Retinal pigment epithelial cell (primary cell): ENCODE measurements around the gene MGMT.
A peak's percentile ranks its signal among the peaks of the same experiment; 100 is the strongest.

Experiments used
- DNase-seq: peaks from one replicate; pipeline ENCODE4 v3.0.0-alpha.2; 2010; ENCODE audit warnings: low read depth
- H3K4me3 ChIP-seq: 2 replicates; pipeline ENCODE4 v1.5.1; 2011; ENCODE audit warnings: mild to moderate bottlenecking, low read length, control low read depth, moderate library complexity
- CTCF ChIP-seq: conservative IDR thresholded peaks from 2 replicates; pipeline ENCODE4 v1.5.1; 2011; ENCODE audit warnings: low read depth, low read length, control low read depth, inconsistent platforms

MGMT gene

GRCh38 chr10:129615381-129615780, 148.3 kb downstream of the MGMT start:
- H3K4me3 ChIP-seq = no peak overlapping the region
- DNase-seq = no peak
- no peak for TF ChIP-seq CTCF

- no peak overlapping the region for H3K4me3 ChIP-seq
- TF ChIP-seq CTCF = no peak
- no peak for DNase-seq
These were observed 149.0 kb downstream of the MGMT start for GRCh38 chr10:129615921-129616525.

- no peak for DNase-seq
- H3K4me3 ChIP-seq = no peak overlapping the region
- TF ChIP-seq CTCF = no peak
These were observed 150.7 kb downstream of the MGMT start for GRCh38 chr10:129617768-129618167.

- TF ChIP-seq CTCF = no peak
- no peak overlapping the region for H3K4me3 ChIP-seq
- DNase-seq = no peak
These were observed 154.0 kb downstream of the MGMT start for GRCh38 chr10:129621062-129621461.

GRCh38 chr10:129621693-129622092, 154.7 kb downstream of the MGMT start:
- H3K4me3 ChIP-seq = no peak overlapping the region
- DNase-seq = no peak
- no peak for TF ChIP-seq CTCF

- TF ChIP-seq CTCF = no peak
- H3K4me3 ChIP-seq = no peak overlapping the region
- DNase-seq = no peak
These were observed 155.2 kb downstream of the MGMT start for GRCh38 chr10:129622291-129622690.

GRCh38 chr10:129622736-129623135, 155.7 kb downstream of the MGMT start:
- no peak overlapping the region for H3K4me3 ChIP-seq
- no peak for TF ChIP-seq CTCF
- peak; percentile 65 for DNase-seq
